ENCODE data around the gene TBRG4.

The TBRG4 gene

GRCh38 chr7:45088146-45088701 is 23.3 kb downstream of the TBRG4 start:
- no peak for FAIRE-seq

- no peak for FAIRE-seq
These were observed 24.0 kb downstream of the TBRG4 start for GRCh38 chr7:45087301-45088145.

GRCh38 chr7:45086331-45087065 is 25.0 kb downstream of the TBRG4 start:
- no peak for FAIRE-seq

- no peak for FAIRE-seq
These were observed 25.8 kb downstream of the TBRG4 start for GRCh38 chr7:45085619-45086200.

GRCh38 chr7:45084901-45085618 is 26.4 kb downstream of the TBRG4 start:
- FAIRE-seq, result no peak

GRCh38 chr7:45084336-45084735 is 27.2 kb downstream of the TBRG4 start:
- no peak for FAIRE-seq

- FAIRE-seq, result no peak
These were observed 28.6 kb downstream of the TBRG4 start for GRCh38 chr7:45082831-45083331.

- no peak for FAIRE-seq
These were observed 29.3 kb downstream of the TBRG4 start for GRCh38 chr7:45082031-45082830.

- FAIRE-seq, result no peak
These were observed 29.9 kb downstream of the TBRG4 start for GRCh38 chr7:45081670-45081974.

- FAIRE-seq, result no peak
These were observed 30.4 kb downstream of the TBRG4 start for GRCh38 chr7:45080958-45081669.

- FAIRE-seq, result no peak
These were observed 31.1 kb downstream of the TBRG4 start for GRCh38 chr7:45080265-45080957.

- FAIRE-seq, result no peak
These were observed 33.3 kb downstream of the TBRG4 start for GRCh38 chr7:45078125-45078681.

- no peak for FAIRE-seq
These were observed 33.9 kb downstream of the TBRG4 start for GRCh38 chr7:45077579-45077978.

- FAIRE-seq, result no peak
These were observed 34.6 kb downstream of the TBRG4 start for GRCh38 chr7:45076946-45077345.

- FAIRE-seq, result no peak
These were observed 35.4 kb downstream of the TBRG4 start for GRCh38 chr7:45075871-45076796.

- no peak for FAIRE-seq
These were observed 36.2 kb downstream of the TBRG4 start for GRCh38 chr7:45075355-45075644.

GRCh38 chr7:45074528-45075354 is 36.8 kb downstream of the TBRG4 start:
- FAIRE-seq, result no peak

- FAIRE-seq, result no peak
These were observed 37.5 kb downstream of the TBRG4 start for GRCh38 chr7:45073786-45074527.

Data from islet of Langerhans (tissue), 1 donor.